ENCODE results near the gene AFMID.

AFMID gene

DNA sequence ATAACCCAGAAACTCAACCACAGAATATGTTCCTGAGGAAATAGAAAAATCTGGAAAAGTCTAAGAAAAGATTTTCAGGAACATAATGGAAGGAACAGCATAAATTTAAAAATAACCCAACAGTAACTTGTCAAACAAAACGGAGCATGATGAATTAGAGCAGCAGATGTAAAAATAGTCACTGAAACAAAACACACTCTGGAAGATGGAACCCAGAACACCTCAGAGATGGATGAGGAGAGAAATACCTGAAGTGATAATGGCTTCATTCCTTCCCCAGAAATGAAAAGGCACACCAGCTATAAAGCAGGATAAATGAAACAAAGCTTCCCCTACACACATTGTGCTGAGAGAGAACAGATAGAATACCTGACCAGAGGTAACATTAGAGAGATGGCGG lies 6.7 kb upstream of the AFMID start:
- DNase-seq: no peak

- no peak for DNase-seq
Measured at GRCh38 chr17:78182504-78182903, 4.7 kb upstream of the AFMID start.

- no peak for DNase-seq
Measured at GRCh38 chr17:78183916-78184315, 3.2 kb upstream of the AFMID start.

- no peak for DNase-seq
Measured at GRCh38 chr17:78184351-78184750, 2.8 kb upstream of the AFMID start.

DNA sequence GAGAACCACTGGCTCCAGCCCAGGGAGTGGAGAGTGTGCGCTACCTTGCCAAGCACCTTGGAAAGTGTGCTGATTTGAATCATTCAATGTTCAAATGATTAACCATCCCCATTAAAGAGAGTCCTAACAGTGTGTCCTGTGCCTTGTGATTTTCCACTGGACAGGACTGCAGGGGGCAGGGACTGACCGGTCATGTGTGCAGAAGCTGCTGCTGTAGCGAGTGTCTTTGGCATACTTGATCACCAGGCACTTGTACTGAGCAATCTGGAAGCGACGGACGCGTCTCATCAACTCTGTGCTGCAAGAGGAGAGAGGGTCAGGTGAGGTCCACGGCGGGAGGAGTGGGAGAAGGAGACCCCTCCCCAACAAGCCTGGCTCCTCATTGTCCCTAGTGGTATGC lies 2.3 kb upstream of the AFMID start:
- no peak for DNase-seq

GRCh38 chr17:78185981-78186691 lies 1.0 kb upstream of the AFMID start:
- DNase-seq: no peak

DNA sequence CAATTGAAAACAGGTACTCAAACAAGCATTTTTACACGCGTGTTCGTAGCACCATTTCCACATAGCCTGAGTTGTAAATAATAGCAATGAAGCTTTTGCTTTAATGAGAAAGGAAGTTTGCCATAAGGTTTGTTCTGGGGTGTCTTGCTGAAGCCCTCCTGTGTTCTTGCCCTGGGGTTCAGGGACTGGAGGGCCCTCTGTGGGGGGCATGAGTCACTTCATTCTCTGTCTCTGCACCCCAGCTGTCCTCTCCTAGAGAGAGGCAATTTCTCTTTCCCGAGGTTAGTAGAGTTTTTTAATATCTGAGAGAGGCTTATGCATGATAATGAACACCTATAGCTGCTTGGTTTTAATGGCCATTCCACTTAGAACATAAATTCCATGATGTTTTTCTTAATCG lies 9.6 kb downstream of the AFMID start:
- no peak for DNase-seq

DNA sequence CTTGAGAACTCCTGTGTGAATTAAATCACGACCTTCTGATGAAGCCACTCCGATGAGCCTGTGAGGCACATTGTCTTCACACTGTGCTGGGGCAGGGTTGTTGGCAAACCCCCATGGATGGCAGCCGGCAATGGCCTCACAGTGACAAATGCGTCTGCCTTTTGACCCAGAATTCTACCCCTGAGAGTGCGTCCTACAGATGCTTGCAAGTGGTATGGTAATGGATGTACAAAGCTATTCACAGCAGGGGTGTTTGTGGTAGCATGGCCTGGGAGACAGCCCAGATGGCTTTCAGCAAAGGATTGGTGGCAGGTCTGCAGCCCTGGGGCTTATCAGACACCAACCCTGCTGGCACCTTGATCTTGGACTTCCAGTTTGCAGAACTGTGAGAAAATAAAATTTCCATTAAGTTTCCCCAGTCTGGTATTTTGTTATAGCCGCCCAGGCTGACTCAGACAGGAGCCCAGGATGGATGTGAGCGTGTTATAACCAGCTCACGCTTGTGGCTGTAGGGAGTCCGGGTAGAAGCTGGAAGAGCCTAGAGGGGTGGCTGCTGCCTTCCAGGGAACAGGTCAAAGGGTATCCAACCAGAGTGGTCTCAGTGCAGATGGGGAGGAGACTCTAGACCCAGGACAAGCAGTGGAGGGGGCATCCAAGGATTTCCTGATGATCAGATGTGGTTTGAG lies 10.1 kb downstream of the AFMID start:
- no peak for DNase-seq

- no peak for DNase-seq
Measured at GRCh38 chr17:78200451-78200850, 13.3 kb downstream of the AFMID start.

DNA sequence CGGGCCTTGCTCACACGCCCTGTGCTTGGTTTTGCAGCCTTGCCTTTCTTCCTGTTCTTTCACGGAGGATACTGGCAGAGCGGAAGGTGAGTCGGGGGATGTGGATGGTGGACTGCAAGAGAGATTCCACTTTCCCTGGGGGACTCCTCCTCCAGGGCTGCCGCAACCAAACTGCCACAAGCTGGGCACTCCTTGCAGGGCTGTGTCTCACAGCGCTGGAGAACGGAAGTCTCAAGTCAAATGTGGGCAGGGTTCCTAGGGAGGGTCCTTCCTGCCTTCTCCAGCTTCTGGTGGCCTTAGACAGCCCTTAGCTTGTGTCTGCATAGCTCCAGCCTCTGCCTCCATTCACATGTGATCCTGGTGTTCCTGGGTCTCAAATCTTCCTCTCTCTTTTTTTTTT lies 15.5 kb downstream of the AFMID start:
- DNase-seq: no peak

- DNase-seq: no peak
Measured at GRCh38 chr17:78204387-78205123, 17.4 kb downstream of the AFMID start.

DNA sequence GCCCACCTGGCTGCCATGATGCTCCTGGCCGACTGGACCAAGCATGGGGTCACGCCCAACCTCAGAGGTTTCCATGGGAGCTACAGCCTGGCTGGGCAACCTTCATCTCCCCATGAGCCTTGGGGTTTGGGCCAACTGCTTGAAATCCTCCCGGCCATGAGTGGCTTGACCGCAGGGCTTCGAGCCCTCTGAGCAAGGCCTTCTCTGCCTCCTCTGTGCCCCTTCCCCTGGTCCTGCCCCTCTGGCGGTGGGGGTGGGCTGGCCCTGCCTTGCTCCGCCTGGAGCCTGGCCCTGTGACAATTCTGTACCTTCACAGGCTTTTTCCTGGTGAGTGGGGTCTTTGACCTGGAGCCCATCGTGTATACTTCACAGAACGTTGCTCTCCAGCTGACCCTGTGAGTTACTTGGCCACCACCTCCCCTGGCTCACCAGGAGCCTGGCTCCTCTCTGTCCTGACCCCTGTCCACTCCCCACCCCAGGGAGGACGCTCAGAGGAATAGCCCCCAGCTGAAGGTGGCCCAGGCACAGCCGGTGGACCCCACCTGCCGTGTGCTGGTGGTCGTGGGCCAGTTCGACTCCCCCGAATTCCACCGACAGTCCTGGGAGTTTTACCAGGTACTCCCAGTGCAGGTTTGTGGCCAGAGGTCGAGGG lies 18.1 kb downstream of the AFMID start:
- DNase-seq: no peak

- DNase-seq: no peak
Measured at GRCh38 chr17:78206298-78206697, 19.1 kb downstream of the AFMID start.

- DNase-seq: no peak
Measured at GRCh38 chr17:78208486-78208885, 21.3 kb downstream of the AFMID start.

DNA sequence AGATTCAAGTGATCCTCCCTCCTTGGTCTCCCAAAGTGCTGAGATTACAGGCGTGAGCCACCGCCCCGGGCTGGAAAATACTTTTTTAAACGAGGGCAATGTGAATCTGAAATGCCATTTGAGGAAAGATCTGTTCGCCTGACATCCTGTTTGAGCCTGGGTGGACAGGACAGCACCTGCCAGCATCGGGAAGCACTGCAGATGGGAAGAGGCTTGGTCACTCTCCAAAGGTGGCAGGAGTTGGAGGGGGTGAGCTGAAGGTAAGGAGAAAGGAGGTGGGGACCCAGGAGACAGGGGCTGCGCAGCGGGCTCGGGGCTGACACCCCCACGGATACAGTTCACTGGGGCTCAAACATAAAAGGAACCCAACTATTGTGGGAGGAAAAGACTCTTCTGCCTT lies 22.9 kb downstream of the AFMID start:
- no peak for DNase-seq

GRCh38 chr17:78211032-78211431 lies 23.9 kb downstream of the AFMID start:
- DNase-seq: no peak

- peak; percentile 73 for DNase-seq
Measured at GRCh38 chr17:78214016-78214705, 27.0 kb downstream of the AFMID start, which contains the start of gene BIRC5. Gene BIRC5 (plus strand): TSS chr17:78214253. CDS start chr17:78214317, 64 bp downstream.

- DNase-seq: no peak
Measured at GRCh38 chr17:78214706-78215061, 27.5 kb downstream of the AFMID start.

DNA sequence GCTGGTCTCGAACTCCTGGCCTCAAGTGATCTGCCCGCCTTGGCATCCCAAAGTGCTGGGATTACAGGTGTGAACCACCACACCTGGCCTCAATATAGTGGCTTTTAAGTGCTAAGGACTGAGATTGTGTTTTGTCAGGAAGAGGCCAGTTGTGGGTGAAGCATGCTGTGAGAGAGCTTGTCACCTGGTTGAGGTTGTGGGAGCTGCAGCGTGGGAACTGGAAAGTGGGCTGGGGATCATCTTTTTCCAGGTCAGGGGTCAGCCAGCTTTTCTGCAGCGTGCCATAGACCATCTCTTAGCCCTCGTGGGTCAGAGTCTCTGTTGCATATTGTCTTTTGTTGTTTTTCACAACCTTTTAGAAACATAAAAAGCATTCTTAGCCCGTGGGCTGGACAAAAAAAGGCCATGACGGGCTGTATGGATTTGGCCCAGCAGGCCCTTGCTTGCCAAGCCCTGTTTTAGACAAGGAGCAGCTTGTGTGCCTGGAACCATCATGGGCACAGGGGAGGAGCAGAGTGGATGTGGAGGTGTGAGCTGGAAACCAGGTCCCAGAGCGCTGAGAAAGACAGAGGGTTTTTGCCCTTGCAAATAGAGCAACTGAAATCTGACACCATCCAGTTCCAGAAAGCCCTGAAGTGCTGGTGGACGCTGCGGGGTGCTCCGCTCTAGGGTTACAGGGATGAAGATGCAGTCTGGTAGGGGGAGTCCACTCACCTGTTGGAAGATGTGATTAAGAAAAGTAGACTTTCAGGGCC lies 32.4 kb downstream of the AFMID start:
- DNase-seq: no peak

DNA sequence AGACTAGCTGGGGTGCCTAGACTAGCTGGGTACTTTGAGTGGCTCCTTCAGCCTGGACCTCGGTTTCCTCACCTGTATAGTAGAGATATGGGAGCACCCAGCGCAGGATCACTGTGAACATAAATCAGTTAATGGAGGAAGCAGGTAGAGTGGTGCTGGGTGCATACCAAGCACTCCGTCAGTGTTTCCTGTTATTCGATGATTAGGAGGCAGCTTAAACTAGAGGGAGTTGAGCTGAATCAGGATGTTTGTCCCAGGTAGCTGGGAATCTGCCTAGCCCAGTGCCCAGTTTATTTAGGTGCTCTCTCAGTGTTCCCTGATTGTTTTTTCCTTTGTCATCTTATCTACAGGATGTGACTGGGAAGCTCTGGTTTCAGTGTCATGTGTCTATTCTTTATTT lies 35.9 kb downstream of the AFMID start:
- no peak for DNase-seq

- no peak for DNase-seq
Measured at GRCh38 chr17:78223765-78224164, 36.6 kb downstream of the AFMID start.

All from NCI-H187 treated with DMSO at 0.1 percent for 48 hours (cell line).